GM18873 (cell line): ENCODE results near the gene COL9A2.

ENCODE experiments used
- ATAC-seq: cut with Tn5 transposase; IDR thresholded peaks from one replicate; pipeline ENCODE4 v1.9.1; 2021; ENCODE audit warnings: mild to moderate bottlenecking, moderate library complexity, moderate number of reproducible peaks; ENCODE audit not compliant: unreplicated experiment, low FRiP score

COL9A2 gene

GRCh38 chr1:40318970-40319621 lies 2.0 kb upstream of the COL9A2 start:
- no peak for ATAC-seq

DNA sequence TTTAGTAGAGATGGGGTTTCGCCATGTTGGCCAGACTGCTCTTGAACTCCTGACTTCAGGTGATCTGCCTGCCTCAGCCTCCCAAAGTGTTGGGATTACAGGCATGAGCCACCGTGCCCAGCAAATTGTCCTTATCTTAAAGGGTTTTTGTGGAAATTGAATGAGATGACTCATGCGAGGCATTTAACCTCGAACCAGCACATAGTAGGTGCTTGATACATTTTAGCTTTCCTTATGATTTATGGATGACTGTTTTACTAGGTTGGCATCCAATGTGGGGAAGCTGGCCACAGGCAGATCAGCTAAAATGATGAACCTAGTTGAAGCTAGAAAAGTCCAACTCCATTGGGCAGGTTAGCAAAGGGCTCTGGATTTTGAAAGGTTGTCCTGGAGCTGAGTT lies 1.4 kb upstream of the COL9A2 start:
- no peak for ATAC-seq

DNA sequence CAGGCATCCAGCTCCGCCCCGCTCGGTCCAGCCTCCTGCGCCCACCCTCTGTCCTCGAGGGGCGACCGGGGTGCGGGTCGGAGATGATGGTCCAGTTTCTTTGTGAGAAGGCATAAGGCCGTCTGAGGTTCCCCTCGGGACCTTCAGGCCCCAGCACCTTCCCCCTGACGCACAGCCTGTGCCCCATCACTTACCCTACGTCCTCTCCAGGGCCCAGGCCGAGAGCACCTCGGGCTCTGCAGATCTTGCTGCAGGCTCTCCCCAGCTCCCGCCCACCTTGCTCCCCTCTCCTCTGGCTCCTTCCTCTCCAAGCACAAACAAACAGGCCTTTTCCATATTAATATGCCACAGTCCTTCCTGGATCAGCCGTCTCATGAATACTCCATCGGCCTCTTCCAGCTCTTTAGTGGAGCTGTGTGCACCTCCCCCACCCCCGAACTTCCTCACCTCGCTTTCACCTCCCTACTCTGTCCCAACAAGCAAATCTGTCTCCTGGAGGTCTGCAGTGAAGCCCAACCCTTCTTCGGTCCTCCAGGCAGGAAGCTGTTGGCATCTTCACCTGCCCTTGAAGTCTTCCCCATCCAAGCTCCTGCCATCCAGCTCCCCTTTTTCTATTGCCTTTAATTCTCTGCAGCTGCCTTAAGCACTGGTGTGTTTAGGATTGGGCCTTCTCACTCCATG lies 448 bp upstream of the COL9A2 start:
- ATAC-seq, result no peak

DNA sequence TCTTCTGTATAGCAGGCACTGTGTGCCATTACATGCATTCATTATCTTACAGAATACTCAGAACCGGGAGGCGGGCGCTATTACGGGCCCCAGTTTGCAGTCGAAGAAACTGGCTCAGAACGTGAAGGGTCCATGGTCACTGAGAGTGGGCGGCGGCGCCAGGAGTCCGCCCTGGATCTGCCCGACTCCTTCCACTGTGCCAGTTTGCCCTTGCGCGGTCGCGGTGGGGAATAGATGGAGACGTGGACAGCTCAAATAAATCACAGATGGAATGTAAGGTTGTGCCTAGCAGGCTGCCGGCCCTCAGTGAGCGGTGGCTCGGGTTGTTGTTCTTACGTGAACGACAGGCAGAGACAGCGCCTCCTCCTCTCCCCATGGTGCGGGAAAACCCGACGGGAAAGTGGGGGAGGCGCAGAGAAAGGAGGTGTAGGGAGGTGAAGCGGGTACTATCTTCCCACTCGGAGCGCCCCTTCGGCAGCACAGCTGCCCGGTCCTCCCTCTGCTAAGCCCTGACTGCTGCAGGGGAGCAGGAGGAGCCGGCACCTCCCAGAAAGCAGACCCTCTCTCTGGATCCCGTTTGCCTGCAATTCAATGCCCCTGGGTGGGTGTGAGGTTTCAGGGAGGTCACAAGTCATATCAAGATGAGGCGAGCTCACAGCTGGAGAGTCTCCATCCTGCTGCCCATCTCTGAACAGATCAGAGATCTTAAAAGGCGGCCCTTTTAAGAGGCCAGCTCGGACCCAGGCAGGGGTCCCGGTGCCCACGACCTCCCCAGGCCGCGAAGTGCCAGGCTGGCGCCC lies 1.1 kb downstream of the COL9A2 start:
- ATAC-seq, result no peak

DNA sequence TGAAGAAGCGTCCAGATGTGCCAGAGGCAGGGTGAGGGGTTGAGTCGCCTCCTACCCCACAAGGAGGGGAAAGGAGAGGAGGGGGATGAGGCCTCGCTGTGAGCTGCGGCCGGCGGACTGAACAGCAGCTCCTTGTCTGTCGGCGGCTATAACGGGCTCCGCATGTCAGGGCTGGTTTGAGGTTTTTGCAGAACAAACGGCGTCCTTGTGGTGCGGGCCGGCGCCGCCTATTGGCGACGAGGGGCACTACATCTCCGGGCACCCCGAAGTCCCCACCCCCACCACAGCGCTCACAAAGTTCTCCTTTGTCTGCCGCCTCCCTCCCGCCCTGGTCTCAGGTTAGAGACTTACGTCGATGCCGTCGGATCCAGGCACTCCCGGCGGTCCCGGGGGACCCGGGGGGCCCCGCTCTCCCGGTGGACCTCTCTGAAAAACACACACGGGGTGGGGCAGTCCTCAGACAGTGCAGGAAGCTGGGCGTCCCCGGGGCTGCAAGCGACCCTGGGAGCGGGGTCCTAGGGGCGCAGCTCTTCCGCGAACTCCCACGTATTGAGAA lies 1.8 kb downstream of the COL9A2 start:
- no peak for ATAC-seq

DNA sequence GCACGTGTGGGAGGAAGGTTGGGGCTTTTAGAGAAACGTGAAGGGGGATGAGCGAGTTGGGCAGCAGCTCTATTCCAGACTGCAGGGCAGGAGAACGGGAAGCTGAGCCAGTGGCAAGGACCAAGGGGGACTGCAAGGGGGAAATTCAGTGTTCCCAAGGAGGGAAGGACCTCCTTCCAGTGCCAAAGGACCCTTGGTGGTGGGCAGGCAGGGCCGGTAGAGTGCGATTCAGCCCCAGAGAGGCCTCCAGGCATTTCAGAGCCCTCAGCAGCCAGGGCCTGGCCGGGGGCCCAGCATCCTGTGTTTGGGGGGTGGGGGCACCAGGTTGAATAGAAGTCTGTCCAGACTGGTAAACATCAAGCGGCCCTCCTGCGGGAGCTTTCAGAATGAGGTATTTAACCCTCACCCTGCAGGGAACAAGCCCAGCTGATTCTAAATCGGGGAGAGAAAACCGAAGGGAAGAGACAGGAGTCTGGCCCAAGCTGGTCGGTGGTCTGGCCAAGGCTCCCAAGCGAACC lies 2.3 kb downstream of the COL9A2 start:
- no peak for ATAC-seq

GRCh38 chr1:40313958-40314720 lies 2.9 kb downstream of the COL9A2 start:
- no peak for ATAC-seq

DNA sequence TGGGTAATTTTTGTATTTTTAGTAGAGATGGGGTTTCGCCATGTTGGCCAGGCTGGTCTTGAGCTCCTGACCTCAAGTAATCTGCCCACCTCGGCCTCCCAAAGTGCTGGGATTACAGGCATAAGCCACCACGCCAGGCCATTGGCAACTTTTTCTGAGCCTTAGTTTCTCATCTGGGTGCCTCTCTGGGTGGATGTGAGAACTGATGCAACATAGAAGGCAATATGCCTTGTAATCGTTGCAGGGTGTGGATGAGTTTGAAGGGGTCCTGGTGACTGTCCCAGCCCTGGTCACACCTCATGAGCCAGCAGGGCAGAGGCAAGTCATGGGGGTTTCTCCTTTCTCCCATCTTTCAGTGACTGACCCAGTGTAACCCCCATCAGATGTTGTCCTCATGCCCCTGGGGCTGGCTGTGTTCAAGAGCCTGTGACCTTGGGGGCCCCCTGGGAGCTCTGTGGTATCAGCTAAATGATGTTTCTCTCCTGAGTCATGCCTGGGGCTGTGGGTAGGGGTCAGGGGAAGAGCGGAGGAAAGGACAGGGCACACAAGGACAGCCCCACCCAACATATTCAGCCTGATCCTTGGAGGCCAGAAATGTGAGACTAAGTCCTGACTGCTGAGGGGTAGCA lies 3.6 kb downstream of the COL9A2 start:
- ATAC-seq, result no peak

- ATAC-seq, result no peak
Observed at GRCh38 chr1:40312238-40313205, 4.6 kb downstream of the COL9A2 start.

- no peak for ATAC-seq
Observed at GRCh38 chr1:40311692-40312091, 5.4 kb downstream of the COL9A2 start.

GRCh38 chr1:40310983-40311642 lies 6.0 kb downstream of the COL9A2 start:
- ATAC-seq, result no peak

DNA sequence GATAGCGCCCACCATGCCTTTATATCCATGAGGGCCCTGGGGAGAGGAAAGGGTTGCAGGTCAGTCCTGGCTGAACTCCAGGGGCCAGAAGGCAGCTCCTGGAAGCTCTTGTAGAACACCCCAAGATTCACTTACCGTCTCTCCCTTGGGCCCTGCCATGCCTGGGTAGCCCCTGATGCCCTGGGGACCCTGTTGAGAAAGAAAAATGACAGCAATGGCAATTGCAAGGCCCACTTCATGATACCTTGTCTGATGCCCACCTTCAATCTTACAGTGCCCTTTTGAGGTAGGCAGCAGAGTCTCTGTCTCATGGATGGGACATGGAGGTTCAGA lies 7.0 kb downstream of the COL9A2 start:
- no peak for ATAC-seq

GRCh38 chr1:40309374-40310128 lies 7.5 kb downstream of the COL9A2 start:
- ATAC-seq, result no peak

DNA sequence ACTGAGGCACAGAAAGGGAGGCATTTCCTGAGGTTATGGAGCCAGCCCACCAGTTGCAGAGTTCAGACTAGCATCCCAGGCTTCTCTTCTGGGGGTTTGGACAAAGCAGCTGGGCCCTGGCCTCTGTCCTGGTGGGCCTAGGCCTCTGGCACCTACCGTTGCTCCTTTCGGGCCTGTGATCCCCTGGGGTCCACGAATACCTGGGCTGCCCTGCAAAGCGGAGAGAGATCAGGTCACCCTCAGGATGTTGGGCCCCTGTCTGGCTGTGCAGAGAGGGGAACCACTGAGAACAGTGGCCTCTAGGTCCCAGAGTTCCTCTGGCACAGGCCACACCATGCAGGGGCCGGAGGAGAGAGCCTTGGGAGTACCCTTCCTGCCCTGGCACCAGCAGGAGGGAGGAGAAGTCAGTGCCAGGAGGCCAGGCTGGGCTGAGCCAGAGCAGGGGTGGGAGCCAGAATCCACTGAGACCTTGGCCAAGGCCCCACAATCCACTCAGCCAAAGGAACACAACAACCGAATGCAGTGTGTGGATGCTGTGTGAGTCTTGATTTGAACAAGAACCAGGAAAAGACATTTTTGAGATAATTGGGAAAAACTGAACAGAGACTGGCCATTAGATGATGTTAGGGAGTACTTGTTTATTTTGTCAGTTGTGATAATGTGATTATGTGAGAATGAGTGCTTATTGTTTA lies 8.9 kb downstream of the COL9A2 start:
- no peak for ATAC-seq

DNA sequence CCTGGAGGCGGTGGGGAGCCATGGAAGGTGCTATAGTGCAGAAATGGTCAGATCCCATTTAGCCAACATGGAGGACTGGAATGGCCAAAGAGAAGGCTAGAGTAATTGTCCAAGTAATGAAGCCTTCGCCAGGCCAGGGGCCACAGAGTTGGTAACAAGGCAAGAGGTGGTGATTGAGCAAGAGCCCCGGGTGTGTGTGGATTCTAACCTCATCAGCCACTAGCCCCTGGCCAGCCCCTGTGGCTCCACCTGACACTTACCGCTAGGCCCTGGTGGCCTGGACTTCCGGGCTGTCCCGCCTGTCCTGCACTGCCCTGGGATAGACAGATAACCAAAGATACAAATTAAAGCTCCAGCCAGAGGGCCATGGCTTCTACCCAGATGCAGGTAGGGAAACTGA lies 9.9 kb downstream of the COL9A2 start:
- no peak for ATAC-seq

DNA sequence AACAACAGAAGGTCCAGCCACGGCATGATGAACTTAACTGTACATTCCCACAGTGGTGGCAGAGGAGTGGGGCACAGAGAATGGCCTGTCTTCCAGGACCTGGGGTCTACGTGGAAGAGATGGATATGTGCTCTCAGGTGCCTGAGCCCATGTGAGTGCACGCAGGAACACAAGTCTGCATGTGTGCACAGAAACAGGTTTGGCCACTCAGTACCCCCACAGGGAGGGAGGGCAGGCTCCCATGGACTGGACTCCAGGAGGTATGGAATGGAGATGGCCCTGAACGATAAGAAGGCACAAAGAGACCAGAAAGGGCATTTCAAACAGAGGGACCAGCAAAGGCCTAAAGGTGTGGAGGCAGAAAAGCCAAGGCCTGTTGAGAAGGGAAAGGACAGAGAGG lies 10.8 kb downstream of the COL9A2 start:
- ATAC-seq, result no peak

GRCh38 chr1:40305871-40306270 lies 11.2 kb downstream of the COL9A2 start:
- no peak for ATAC-seq
